Measurements from ENCODE around the gene MCF2L. TPM values are rescaled to one million over a fixed set of nuclear protein-coding genes. Genes with fewer than 3 reads are reported as not detected.
A peak's percentile ranks its signal among the peaks of the same experiment; 100 is the strongest.
"Not testable (repeated sequence)": the region's sequence is repeated elsewhere in the genome, so short reads cannot be mapped to it uniquely, and the experiment has no call there.

MCF2L gene
- total RNA-seq, 4 donors from 2014 or later: 12.8 to 169 (median 41.5) TPM

- no peak for DNase-seq (ENCODE audit: low spot score)
- no peak for TF ChIP-seq CTCF (IDR thresholded peaks at IDR 0.05)
- no peak for ATAC-seq (ENCODE audit: low FRiP score)
Observed at GRCh38 chr13:113103646-113104045, 134.6 kb downstream of the MCF2L start.

GRCh38 chr13:113105032-113105920, 136.3 kb downstream of the MCF2L start, which contains the start of gene F7:
Gene F7 (plus strand): TSS chr13:113105791. CDS start chr13:113105842, 51 bp downstream.
- TF ChIP-seq CTCF (IDR thresholded peaks at IDR 0.05): no peak
- ATAC-seq (ENCODE audit: low FRiP score): no peak
- no peak for DNase-seq (ENCODE audit: low spot score)

GRCh38 chr13:113105921-113106452, 137.0 kb downstream of the MCF2L start:
- no peak for TF ChIP-seq CTCF (IDR thresholded peaks at IDR 0.05)
- DNase-seq (ENCODE audit: low spot score) (no peak), ATAC-seq (ENCODE audit: low FRiP score) (no peak)

- ATAC-seq (ENCODE audit: low FRiP score) (no peak), DNase-seq (ENCODE audit: low spot score) (no peak)
- TF ChIP-seq CTCF (IDR thresholded peaks at IDR 0.05): no peak
Observed at GRCh38 chr13:113106711-113107351, 137.8 kb downstream of the MCF2L start.

- not testable (repeated sequence) for DNase-seq (ENCODE audit: low spot score); ATAC-seq (ENCODE audit: low FRiP score)
Observed at GRCh38 chr13:113108521-113108920, 139.5 kb downstream of the MCF2L start.

- DNase-seq (ENCODE audit: low spot score): no peak
- no peak for TF ChIP-seq CTCF (IDR thresholded peaks at IDR 0.05)
- peak; percentile 17 for ATAC-seq (ENCODE audit: low FRiP score)
Observed at GRCh38 chr13:113109151-113110047, 140.4 kb downstream of the MCF2L start.

Measured in omental fat pad (tissue), 4 donors.